Coronary artery (tissue), 2 donors: ENCODE measurements around the gene TMX4.

ENCODE experiments used
- DNase-seq: peaks from one replicate; pipeline ENCODE4 v3.0.0-alpha.2; 2017; ENCODE audit warnings: low spot score
- H3K27ac ChIP-seq, 2 donors: fragments of 200-600 bp; sonication (generic); one replicate each; pipeline ENCODE4 v1.5.1; 2016 to 2019
- H3K4me3 ChIP-seq: fragments of 200-600 bp; sonication (generic); 2 replicates; pipeline ENCODE4 v1.5.1; 2016; ENCODE audit warnings: mild to moderate bottlenecking, moderate library complexity
- TF ChIP-seq, protein P1 (sequence below): fragments of 200-600 bp; sonication (generic); IDR thresholded peaks from one replicate; pipeline ENCODE4 v1.5.1; 2019; ENCODE audit warnings: antibody characterized with exemption

The TMX4 gene

DNA sequence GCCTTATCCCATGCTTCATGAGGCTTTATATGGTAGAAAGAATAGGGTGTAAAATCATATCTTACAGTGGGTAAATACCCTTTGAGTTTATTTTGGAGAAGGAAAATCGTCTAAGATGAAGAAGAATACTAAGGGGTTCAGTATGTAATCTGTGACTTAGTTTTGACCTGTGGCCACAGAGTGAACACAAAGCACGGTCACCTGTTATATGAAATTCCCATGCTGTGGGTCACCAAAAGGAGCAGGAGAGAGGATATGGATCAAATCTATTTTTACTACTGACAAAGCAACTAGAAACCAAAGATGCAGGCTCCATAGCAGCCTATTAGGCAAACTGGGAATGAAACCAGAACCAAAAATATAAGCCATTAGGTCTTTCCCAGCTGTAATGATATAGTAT lies 75.7 kb downstream of the TMX4 start:
- TF ChIP-seq, protein P1, sequence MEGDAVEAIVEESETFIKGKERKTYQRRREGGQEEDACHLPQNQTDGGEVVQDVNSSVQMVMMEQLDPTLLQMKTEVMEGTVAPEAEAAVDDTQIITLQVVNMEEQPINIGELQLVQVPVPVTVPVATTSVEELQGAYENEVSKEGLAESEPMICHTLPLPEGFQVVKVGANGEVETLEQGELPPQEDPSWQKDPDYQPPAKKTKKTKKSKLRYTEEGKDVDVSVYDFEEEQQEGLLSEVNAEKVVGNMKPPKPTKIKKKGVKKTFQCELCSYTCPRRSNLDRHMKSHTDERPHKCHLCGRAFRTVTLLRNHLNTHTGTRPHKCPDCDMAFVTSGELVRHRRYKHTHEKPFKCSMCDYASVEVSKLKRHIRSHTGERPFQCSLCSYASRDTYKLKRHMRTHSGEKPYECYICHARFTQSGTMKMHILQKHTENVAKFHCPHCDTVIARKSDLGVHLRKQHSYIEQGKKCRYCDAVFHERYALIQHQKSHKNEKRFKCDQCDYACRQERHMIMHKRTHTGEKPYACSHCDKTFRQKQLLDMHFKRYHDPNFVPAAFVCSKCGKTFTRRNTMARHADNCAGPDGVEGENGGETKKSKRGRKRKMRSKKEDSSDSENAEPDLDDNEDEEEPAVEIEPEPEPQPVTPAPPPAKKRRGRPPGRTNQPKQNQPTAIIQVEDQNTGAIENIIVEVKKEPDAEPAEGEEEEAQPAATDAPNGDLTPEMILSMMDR = no peak
- H3K27ac ChIP-seq = no peak overlapping the region
- no peak for DNase-seq
- no peak overlapping the region for H3K4me3 ChIP-seq

DNA sequence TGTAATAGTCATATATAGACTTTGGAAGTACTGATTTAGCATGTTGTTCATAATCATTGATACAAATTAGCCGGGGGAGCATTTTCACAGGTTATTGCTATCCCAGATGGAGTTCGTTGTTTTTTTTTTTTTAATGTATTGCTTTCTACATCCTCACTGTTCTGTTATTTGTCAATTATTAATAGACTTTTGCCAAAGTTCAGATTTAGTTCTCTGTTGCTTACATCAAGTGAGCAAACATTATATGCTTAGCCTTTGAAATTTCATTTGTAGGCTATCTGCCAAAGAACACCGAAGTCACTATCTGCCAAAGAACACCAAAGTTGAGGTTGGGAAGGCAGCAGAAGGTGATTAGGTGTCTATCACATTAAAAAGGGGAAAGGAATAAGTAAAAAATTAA lies 79.2 kb downstream of the TMX4 start, which contains the start of gene HAO1:
Gene HAO1 (minus strand): TSS at position 118 of the 400 bp plus-strand sequence. CDS start 36 bp downstream, at position 82.
- Histone ChIP-seq H3K27ac (no peak within 1 kb of the TSS), H3K4me3 (no peak within 1 kb of the TSS)
- no peak for DNase-seq
- TF ChIP-seq, protein P1 = no peak

DNA sequence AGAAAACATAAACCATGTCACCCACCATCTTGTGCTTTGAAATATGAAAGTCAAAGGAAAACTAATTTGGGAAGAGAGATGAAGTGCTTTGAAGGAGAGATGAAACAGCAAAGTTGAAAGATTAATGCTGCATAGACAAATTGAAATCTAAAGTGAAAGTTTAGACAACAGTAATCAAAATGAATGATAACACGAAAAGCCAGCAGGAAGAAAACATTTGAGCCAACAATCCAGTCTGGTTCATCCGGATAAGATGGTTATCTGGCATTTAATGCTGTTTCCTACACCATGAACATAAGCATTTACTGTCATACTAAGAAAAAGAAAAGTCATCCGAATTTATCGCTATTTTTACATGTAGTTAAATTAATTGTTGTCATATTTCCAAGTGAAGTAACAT lies 79.9 kb downstream of the TMX4 start:
- TF ChIP-seq, protein P1 = no peak
- DNase-seq = no peak
- H3K27ac ChIP-seq = no peak overlapping the region
- no peak overlapping the region for H3K4me3 ChIP-seq

DNA sequence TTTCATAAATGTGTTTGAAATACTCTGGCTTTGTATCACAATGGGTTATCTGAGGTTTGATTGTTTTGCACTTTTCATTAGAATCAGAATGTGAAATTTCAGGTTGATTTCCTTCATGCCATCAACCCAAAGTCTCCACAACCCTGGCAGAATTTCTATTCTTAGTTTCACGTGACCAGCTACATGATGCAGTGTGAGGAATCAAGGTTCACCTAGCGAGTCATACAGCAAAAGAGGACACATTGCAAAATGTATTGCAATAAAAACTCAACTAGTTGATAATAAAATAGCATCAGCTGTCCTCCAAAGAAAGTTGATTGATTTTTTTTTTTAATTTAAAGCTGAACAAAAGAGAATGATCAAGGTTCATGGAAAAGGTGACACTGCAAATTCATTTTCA lies 81.5 kb downstream of the TMX4 start:
- no peak overlapping the region for H3K4me3 ChIP-seq

DNA sequence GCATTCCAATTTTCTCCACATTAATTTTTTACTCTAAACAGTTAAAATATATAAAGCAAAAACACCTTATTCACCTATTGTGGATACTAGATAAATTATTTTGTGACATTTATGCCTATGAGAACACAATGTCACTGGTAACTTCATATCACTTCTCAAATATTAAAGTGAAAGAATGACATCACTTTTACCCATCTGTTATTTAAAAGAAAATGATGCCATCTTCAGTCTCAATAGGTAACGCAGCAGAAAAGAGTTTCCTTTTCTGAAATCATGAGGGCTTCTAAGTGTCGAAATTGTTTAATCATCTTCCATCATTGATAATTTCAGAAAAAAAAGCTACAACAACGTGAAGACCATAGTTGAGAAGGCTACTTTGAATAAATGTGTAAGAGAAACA lies 82.2 kb downstream of the TMX4 start:
- TF ChIP-seq, protein P1 = no peak
- H3K27ac ChIP-seq = no peak overlapping the region
- H3K4me3 ChIP-seq = no peak overlapping the region
- DNase-seq = no peak

More for the DNA sequence above, 81.5 kb downstream of the TMX4 start:
- no peak overlapping the region for H3K27ac ChIP-seq
- DNase-seq = no peak
- TF ChIP-seq, protein P1 = no peak

DNA sequence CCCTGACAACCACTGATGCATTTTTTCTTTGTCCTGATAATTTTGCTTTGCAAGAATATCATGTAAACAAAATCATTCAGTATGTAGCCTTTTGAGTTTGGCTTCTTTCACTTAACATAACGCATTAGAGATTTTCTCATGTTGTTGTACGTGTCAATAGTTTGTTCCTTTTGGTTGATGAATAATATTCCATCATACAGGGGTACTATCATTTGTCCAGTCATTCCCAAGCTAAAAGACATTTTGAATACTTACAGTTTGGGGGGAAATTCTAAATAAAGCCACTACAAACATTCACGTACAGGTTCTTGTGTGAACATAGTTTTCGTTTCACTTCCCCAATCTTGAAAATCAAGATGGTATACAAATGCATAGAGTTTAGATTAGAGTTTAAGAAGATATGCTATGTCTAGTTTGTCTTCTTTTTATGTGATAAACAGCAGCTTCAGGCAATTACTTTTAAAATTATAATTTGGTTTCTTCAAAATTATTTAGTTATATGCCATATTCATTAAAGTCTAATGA lies 84.5 kb downstream of the TMX4 start:
- Histone ChIP-seq H3K4me3 (no peak overlapping the region), H3K27ac (no peak overlapping the region)
- no peak for DNase-seq
- TF ChIP-seq, protein P1 = no peak

DNA sequence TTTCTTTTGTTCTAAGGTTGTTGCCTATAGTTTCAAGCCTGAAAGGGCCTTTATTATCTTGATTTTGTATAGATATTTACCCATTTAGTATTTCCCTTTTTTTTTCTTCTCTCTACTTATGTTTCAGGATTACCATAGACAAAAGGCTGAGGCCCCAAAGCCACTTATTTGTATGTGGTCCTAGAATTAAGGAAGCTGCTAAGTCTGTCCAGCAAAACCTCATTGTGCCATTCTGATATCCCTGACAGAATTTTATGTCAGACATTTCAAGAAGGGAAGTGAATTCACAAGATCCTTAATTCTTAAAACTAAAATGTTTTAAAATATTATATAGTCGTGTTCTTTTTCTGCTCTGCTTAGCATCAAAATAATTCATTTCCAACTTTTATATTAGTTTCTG lies 86.2 kb downstream of the TMX4 start:
- no peak overlapping the region for H3K4me3 ChIP-seq
- H3K27ac ChIP-seq = no peak overlapping the region
- no peak for DNase-seq
- TF ChIP-seq, protein P1 = no peak
